Measurements from ENCODE around the gene PIK3CG. TPM values are rescaled to one million over a fixed set of nuclear protein-coding genes. Genes with fewer than 3 reads are reported as not detected.

The PIK3CG gene
- total RNA-seq (2021; ENCODE audit: unreplicated experiment) = 0.13 TPM
- polyA plus RNA-seq (2012; ENCODE audit: insufficient read length) = not detected
- Bru-seq, nascent RNA = not detected
- BruChase-seq, experiment 1, labeled RNA remaining after a 2-hour chase = percentile 2 among the genes with signal in this experiment
- percentile 3 among the genes with signal in this experiment for BruChase-seq, experiment 2, labeled RNA remaining after a 6-hour chase
- long read RNA-seq = 0 reads

DNA sequence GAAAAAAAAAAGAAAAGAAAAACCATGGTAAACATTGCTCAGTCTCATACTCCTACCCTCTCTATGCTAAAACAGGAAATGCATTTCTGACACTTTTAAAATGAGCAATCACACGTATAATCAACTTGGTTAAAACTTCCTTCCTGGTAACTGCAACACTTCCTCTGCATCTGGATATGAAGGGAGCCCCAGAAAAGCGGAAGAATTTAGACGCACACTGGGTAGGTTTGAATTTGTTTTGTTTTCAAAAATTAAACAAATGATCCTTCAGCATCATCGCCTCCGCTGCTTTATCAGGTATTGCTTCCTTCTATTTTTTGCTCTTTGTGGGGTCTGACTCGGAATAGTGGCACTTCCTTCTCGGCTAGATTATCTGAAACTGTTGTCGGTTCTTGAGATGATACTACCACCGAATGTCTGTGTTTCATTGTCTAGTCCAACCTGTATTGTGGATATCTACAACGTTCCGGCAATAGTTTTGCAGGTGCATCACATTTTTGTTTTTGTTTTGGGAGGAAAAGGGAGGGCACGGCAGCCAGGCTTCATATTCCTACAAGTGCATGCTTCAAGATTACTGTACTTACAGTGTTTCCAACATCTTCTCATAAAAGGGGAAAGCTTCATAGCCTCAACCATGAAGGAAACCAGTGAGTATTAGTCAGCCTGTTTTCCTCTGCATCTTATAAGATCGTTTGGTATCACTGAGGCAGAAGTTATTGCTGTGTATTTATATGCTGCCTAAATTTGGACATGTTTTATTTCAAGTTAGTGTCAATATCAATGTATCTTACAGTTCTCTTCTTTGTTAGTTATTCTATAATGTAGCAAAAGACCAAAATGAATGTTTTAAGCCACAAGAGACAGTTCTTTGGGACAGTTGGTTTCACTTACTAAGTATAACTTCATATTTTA lies at the start of gene PIK3CG:
Gene PIK3CG, plus strand, starts transcription at position 153 of the 912 bp plus-strand sequence. CDS start 2,280 bp downstream, outside the sequence.
- ChIA-PET POLR2A (no interaction called here), CTCF (no interaction called here)
- Histone ChIP-seq H3K4me1 (ENCODE audit: control insufficient read depth, insufficient read depth, low read length) (no peaks in the 10 kb centered on the region), H3K27me3 (ENCODE audit: control insufficient read depth, insufficient read depth, low read length) (peaks cover 7% of the 10 kb centered on the region), H3K4me3 (ENCODE audit: low read depth in 2 of 2, low read length in 2 of 2) (no peak within 1 kb of the TSS), H3K36me3 (ENCODE audit: control insufficient read depth, insufficient read depth, low read length) (no peaks in the 10 kb centered on the region), H3K27ac (ENCODE audit: low read length) (no peak within 1 kb of the TSS), H3K9me3 (ENCODE audit: control insufficient read depth, insufficient read depth, low read depth, low read length) (no peaks in the 10 kb centered on the region)
- DNase-seq (ENCODE audit: low read depth, low spot score) (no peak), ATAC-seq (no peak)
- BruUV-seq (replicated peaks) = no TSS peak
- intact Hi-C loops (cut with micrococcal nuclease; ENCODE audit: unreplicated experiment) (no loop called here), in situ Hi-C loops (cut with HindIII; ENCODE audit: low pct_unique_long_range_greater_than_20kb, low sequenced_read_pairs) (no loop called here)
- no peak for TF ChIP-seq POLR2AphosphoS5 (IDR thresholded peaks at IDR 0.05; ENCODE audit: low read depth, low read length)
- no peak for TF ChIP-seq TCF7L2 (IDR thresholded peaks at IDR 0.05; ENCODE audit: low read depth, low read length)
- TF ChIP-seq SIN3A (IDR thresholded peaks at IDR 0.05; ENCODE audit: borderline replicate concordance, insufficient read depth, low read depth, low read length) = no peak
- TF ChIP-seq, protein P1, sequence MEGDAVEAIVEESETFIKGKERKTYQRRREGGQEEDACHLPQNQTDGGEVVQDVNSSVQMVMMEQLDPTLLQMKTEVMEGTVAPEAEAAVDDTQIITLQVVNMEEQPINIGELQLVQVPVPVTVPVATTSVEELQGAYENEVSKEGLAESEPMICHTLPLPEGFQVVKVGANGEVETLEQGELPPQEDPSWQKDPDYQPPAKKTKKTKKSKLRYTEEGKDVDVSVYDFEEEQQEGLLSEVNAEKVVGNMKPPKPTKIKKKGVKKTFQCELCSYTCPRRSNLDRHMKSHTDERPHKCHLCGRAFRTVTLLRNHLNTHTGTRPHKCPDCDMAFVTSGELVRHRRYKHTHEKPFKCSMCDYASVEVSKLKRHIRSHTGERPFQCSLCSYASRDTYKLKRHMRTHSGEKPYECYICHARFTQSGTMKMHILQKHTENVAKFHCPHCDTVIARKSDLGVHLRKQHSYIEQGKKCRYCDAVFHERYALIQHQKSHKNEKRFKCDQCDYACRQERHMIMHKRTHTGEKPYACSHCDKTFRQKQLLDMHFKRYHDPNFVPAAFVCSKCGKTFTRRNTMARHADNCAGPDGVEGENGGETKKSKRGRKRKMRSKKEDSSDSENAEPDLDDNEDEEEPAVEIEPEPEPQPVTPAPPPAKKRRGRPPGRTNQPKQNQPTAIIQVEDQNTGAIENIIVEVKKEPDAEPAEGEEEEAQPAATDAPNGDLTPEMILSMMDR (IDR thresholded peaks at IDR 0.05) = no peak
- TF ChIP-seq, protein P2, sequence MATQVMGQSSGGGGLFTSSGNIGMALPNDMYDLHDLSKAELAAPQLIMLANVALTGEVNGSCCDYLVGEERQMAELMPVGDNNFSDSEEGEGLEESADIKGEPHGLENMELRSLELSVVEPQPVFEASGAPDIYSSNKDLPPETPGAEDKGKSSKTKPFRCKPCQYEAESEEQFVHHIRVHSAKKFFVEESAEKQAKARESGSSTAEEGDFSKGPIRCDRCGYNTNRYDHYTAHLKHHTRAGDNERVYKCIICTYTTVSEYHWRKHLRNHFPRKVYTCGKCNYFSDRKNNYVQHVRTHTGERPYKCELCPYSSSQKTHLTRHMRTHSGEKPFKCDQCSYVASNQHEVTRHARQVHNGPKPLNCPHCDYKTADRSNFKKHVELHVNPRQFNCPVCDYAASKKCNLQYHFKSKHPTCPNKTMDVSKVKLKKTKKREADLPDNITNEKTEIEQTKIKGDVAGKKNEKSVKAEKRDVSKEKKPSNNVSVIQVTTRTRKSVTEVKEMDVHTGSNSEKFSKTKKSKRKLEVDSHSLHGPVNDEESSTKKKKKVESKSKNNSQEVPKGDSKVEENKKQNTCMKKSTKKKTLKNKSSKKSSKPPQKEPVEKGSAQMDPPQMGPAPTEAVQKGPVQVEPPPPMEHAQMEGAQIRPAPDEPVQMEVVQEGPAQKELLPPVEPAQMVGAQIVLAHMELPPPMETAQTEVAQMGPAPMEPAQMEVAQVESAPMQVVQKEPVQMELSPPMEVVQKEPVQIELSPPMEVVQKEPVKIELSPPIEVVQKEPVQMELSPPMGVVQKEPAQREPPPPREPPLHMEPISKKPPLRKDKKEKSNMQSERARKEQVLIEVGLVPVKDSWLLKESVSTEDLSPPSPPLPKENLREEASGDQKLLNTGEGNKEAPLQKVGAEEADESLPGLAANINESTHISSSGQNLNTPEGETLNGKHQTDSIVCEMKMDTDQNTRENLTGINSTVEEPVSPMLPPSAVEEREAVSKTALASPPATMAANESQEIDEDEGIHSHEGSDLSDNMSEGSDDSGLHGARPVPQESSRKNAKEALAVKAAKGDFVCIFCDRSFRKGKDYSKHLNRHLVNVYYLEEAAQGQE (IDR thresholded peaks at IDR 0.05; ENCODE audit: insufficient read depth in 1 of 2, low read depth in 2 of 2, low read length in 1 of 2) = no peak

DNA sequence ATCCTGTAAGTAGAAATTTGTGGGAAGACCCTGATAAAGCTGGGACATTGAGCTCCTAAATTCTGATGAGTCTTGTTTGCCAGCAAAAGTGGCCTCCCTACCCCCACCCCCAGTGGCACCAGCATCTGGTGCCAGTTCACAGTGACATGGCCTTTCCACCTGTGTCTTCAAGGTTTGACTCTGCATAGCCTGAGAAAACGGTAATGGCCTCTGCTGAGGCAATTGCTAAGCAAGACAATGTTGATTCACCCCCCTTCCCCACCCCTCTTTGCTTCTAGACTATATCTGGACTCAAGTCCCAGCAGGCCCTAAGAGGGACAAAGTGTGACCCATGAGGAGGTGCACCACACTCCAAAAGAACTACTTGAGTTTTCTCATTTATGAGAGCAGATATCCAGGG lies 48.0 kb upstream of the PIK3CG start:
- POLR2A ChIA-PET = no interaction called here
- H3K27me3 ChIP-seq (ENCODE audit: control insufficient read depth, insufficient read depth, low read length) = no peaks in the 10 kb centered on the region
- BruUV-seq (replicated peaks) = no TSS peak
- no peaks in the 10 kb centered on the region for H3K4me1 ChIP-seq (ENCODE audit: control insufficient read depth, insufficient read depth, low read length)
- in situ Hi-C loops (cut with HindIII; ENCODE audit: low pct_unique_long_range_greater_than_20kb, low sequenced_read_pairs) = no loop called here
- ATAC-seq = no peak
- intact Hi-C loops (cut with micrococcal nuclease; ENCODE audit: unreplicated experiment) = no loop called here
- H3K4me3 ChIP-seq (ENCODE audit: low read depth in 2 of 2, low read length in 2 of 2) = no peak overlapping the region
- H3K9me3 ChIP-seq (ENCODE audit: control insufficient read depth, insufficient read depth, low read depth, low read length) = no peaks in the 10 kb centered on the region
- no peak overlapping the region for H3K27ac ChIP-seq (ENCODE audit: low read length)
- no peak for DNase-seq (ENCODE audit: low read depth, low spot score)
- no peaks in the 10 kb centered on the region for H3K36me3 ChIP-seq (ENCODE audit: control insufficient read depth, insufficient read depth, low read length)
- CTCF ChIA-PET = no interaction called here
- no peak for TF ChIP-seq POLR2AphosphoS5 (IDR thresholded peaks at IDR 0.05; ENCODE audit: low read depth, low read length)
- TF ChIP-seq, protein P1 (IDR thresholded peaks at IDR 0.05) = no peak
- TF ChIP-seq SIN3A (IDR thresholded peaks at IDR 0.05; ENCODE audit: borderline replicate concordance, insufficient read depth, low read depth, low read length) = no peak
- TF ChIP-seq, protein P2 (IDR thresholded peaks at IDR 0.05; ENCODE audit: insufficient read depth in 1 of 2, low read depth in 2 of 2, low read length in 1 of 2) = no peak
- no peak for TF ChIP-seq TCF7L2 (IDR thresholded peaks at IDR 0.05; ENCODE audit: low read depth, low read length)
